Left renal pelvis (tissue), 4 donors: ENCODE data around the gene SLC25A42. TPM values are rescaled to one million over a fixed set of nuclear protein-coding genes. Genes with fewer than 3 reads are reported as not detected.
"Not testable (repeated sequence)": the region's sequence is repeated elsewhere in the genome, so short reads cannot be mapped to it uniquely, and the experiment has no call there.

Source experiments
- DNase-seq, 4 donors: peaks; one replicate each; pipeline ENCODE4 v3.0.0-alpha.2; 2013; ENCODE audit warnings: low read depth in 4 of 4, low spot score in 3 of 4
- polyA plus RNA-seq, 4 donors: library from polyadenylated mRNA; unstranded; fragments of 120-200 nt; gene quantifications; one replicate each; pipeline ENCODE4 v1.2.1, GENCODE V29; 2013; ENCODE audit not compliant: insufficient read length in 4 of 4

Gene SLC25A42
- polyA plus RNA-seq, 4 donors = 13.0 to 26.7 (median 16.8) TPM

GRCh38 chr19:19126102-19126501 lies 62.3 kb downstream of the SLC25A42 start:
- DNase-seq = no peak

GRCh38 chr19:19131989-19132388 lies 68.2 kb downstream of the SLC25A42 start:
- no peak for DNase-seq

GRCh38 chr19:19132912-19133311 lies 69.1 kb downstream of the SLC25A42 start:
- DNase-seq = no peak

GRCh38 chr19:19133985-19134384 lies 70.2 kb downstream of the SLC25A42 start:
- no peak for DNase-seq

GRCh38 chr19:19134687-19135158 lies 70.9 kb downstream of the SLC25A42 start:
- no peak for DNase-seq

GRCh38 chr19:19135713-19136112 lies 71.9 kb downstream of the SLC25A42 start:
- not testable (repeated sequence) for DNase-seq

GRCh38 chr19:19137556-19138108 lies 73.8 kb downstream of the SLC25A42 start:
- DNase-seq = no peak

GRCh38 chr19:19138109-19138981 lies 74.6 kb downstream of the SLC25A42 start, which contains the start of gene TMEM161A:
TMEM161A (minus strand) TSS chr19:19138478; CDS start chr19:19138428, 50 bp downstream.
- peak; percentile 93 to 98 (median 95) for DNase-seq

GRCh38 chr19:19139876-19140229 lies 76.1 kb downstream of the SLC25A42 start:
- DNase-seq = no peak

GRCh38 chr19:19140476-19140875 lies 76.7 kb downstream of the SLC25A42 start:
- DNase-seq = no peak

- no peak for DNase-seq
Measured at GRCh38 chr19:19142347-19142746, 78.6 kb downstream of the SLC25A42 start.

GRCh38 chr19:19145281-19145680 lies 81.5 kb downstream of the SLC25A42 start:
- DNase-seq = no peak

- DNase-seq = peak in 2 of 4 donors; percentile 30 to 43
Measured at GRCh38 chr19:19145684-19146608, 82.2 kb downstream of the SLC25A42 start.

GRCh38 chr19:19146865-19147264 lies 83.1 kb downstream of the SLC25A42 start:
- DNase-seq = no peak

- no peak for DNase-seq
Measured at GRCh38 chr19:19147344-19147743, 83.5 kb downstream of the SLC25A42 start.

- DNase-seq = not testable (repeated sequence)
Measured at GRCh38 chr19:19148504-19148903, 84.7 kb downstream of the SLC25A42 start.

GRCh38 chr19:19149435-19149834 lies 85.6 kb downstream of the SLC25A42 start:
- DNase-seq = no peak

- no peak for DNase-seq
Measured at GRCh38 chr19:19151418-19151817, 87.6 kb downstream of the SLC25A42 start.

- no peak for DNase-seq
Measured at GRCh38 chr19:19152668-19153384, 89.0 kb downstream of the SLC25A42 start.
